RPMI8226 (cell line): Measurements from ENCODE around the gene MARCHF10.
A peak's percentile ranks its signal among the peaks of the same experiment; 100 is the strongest.

Source experiments
- DNase-seq: peaks from one replicate; pipeline ENCODE4 v3.0.0-alpha.2; 2015

The MARCHF10 gene

DNA sequence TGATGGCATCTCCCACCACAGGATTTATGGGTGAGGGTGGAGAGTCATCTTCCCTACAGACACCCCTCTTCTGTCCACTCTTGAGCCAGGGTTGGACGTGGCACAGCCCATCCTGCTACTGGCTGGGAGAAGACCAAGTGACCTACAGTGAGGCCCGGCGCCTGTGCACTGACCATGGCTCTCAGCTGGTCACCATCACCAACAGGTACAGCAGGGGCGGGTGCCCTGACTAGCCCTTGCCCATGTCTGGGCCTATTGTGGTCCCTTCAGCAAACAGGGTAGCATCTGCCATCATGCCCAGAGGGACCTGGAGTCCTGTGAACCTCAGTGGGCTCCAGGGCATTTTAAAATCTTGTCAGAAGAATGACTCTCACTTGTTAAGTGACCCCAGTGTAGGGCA is 132.4 kb downstream of the MARCHF10 start:
- no peak for DNase-seq

DNA sequence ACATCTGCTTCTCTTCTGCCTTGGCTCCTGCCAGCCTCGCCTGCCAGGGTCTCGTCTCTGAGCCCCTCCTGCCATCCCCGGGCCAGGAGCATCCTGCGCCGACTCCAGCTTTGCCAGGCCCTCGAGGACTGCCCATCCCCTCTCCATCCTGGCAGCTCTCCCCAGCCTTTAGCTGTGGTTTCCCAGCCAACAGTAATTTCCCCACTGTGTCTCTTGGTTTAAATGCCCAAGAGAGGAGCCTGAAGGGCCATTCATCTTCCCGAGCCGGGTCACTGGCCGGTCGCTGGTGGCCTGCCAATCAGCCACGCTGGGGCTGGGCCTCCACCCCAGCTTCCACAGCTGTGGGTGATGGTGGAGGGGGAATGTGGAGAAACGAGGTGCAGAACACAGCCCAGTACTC is 132.9 kb downstream of the MARCHF10 start:
- no peak for DNase-seq

DNA sequence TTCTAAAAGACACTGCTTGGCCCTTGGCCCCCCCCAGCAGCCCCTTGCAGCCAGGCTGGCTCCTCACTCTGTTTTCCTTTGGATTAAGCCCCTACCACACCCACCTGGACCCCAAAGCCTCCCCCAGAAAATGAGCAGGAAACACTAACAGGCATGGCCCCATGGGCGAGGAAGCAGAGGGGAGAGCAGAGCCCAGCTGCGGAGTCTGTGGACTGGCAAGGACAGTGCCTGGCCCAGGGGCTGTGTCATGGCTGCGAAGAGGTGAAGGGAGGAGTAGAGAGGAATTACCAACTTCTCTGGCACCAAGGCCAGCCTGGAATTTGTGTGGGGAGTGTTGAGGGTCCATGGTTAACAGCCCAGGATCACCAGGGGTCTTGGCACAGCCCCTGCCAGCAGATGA is 133.3 kb downstream of the MARCHF10 start:
- no peak for DNase-seq

DNA sequence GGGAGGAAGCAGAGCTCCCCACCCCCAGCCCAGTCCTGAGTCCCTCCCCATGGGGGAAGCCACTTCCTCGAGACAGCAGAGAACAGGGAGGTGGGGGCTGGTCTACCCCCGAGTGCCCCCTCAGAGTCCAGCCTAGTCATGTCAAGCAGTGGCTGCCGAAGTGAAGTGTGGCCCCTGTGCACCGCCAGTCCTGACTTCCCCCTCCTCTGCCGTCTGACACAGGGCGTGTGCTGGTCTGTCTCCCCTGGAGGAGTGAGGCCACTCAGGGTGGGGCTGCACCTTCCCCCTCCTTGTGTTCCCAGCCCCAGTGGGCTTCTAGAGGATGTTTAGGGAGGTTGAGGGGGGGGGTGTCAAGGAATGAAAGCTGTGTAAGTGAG is 133.8 kb downstream of the MARCHF10 start:
- no peak for DNase-seq

DNA sequence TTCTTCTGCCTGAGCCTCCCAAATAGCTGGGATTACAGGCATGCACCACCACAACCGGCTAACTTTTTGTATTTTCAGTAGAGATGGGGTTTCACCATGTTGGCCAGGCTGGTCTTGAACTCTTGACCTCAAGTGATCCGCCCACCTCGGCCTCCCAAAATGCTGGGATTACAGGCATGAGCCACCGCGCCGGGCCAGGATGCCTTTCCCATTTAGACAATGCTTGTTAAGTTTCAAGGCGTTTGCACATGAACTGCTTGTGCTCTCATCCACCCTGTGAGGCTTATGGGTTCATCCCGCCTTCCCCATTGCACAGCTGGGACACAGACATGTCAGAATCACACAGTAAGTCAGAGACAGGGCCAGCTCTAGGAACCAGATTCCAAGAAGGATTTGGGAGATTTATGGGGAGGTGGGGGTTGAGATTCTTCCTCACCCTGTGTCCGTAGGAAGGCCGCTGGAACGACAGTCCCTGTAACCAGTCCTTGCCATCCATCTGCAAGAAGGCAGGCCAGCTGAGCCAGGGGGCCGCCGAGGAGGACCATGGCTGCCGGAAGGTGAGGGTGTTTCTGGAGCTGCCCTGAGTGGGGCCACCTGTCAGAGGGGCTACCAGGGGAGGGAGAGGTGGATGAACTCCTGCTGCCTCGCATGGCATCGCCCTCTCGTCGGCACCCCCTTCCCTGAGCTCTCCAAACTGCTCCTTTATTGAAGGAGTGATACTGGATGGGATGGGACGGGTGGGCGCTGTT is 134.3 kb downstream of the MARCHF10 start:
- no peak for DNase-seq

DNA sequence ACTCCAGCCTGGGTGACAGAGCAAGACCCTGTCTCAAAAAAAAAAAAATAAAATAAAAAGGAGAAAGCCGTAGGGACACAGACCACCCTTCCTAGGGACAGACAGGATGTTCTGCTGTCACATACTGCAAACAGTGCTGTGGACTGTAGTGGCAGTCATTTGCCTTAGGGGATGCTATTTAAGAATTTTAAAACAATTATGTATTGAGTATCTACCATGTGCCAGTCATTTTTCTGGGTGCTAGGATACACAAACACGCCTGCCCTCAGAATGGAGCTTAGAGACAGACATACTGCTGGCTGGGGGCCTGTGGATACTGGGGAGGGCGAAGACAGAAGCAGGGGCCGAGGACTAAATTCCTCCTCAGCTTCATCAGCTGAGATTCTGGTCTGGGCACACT is 135.2 kb downstream of the MARCHF10 start:
- no peak for DNase-seq

DNA sequence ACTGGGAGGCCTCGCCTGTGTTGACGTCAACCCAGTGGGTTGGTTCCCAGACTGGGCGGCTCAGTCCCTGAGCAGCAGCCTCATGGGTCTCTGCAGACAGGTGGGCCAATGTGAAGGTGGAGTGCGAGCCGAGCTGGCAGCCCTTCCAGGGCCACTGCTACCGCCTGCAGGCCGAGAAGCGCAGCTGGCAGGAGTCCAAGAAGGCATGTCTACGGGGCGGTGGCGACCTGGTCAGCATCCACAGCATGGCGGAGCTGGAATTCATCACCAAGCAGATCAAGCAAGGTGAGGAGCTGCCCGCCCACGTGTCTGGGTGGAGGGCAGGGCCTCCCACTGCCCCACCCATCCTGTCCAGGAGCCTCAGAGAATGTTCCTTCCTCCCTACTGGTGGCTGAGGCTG is 136.6 kb downstream of the MARCHF10 start:
- peak; percentile 91 for DNase-seq

DNA sequence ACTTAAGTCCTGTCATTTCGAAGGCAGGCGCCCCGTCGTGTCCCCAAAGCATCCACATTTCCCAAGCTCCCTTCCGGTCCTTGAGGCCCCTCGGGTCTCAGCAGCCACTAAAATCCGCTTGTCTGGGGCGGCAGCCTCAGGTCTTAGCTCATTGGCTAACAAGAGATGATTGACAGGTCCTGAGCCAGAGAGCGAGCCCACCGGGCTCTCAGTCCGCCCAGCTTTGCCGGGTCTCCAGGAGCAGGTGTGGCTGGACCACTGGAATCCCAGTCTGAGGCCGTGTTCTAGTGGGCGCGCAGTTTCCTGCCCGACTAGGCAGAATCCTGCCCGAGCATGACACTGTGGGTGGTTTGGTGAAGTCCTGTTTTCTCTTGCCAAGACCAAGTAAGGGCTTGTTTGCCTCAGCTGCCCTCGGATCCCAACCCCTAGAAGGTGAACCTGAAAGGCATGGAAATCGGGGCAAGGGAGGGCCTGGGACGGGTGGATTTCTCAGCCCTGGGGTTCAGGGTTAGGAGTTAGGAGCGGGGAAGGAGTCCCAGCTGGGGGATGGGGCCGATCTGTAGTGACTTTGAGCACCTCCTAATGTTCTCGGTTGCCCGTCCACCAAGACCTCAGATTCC is 137.8 kb downstream of the MARCHF10 start:
- no peak for DNase-seq

DNA sequence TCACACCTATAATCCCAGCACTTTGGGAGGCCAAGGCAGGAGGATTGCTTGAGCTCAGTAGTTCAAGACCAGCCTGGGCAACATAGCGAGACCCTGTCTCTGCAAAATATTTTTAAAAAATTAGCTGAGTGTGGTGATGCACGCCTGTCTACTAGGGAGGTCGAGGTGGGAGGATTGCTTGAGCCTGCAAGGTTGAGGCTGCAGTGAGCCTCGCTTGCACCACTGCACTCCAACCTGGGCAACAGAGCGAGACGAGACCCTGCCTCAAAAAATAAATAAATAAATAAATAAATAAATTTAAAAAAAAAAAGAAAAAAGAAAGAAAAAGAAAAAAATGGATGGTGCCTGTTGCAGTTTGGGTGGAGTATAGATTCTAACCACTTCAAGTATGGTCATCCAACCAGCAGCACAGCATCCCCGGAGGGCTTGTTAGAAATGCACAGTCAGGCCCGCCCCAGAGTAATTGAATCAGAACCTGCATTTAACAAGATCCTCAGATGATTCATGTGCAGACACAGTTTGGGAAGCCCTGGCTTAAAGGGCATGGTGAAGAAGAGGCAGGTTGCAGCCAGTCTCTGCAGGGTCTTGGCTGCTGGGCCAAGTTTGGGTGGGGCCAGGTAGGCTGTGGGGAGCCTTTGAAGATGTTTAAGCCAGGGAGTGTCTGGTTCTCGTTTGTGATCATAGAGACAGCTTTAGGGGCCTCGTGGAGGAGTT is 139.9 kb downstream of the MARCHF10 start:
- no peak for DNase-seq

DNA sequence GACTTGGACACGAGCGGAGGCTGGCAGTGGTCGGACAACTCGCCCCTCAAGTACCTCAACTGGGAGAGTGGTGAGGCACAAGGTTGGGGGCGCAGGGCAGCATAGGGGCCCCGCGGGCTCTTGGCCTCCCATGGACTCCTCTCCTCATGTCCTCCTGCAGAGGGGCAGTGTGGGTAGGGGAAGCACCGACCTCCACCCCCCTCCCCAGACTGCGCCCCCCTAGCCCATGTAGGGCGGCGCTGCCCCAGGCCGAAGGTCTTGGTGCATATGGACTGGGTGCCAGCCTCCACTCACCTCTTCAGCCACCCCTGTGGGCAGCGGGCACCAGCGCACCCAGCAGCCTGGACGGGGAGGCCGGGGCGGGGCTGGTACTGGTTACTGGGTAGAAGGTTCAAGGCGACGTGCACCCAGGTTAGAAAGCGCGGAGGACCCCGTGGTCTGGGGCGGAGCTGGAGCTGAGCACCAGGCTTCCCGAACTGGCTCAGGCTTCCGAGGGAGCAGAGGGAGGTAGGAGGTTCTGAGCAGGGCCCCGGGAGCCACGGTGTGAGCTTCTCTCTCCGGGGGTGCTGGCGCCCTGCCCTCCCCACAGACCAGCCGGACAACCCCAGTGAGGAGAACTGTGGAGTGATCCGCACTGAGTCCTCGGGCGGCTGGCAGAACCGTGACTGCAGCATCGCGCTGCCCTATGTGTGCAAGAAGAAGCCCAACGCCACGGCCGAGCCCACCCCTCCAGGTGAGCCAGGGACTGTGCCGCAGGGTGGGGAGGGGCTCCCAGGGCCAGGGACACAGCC is 141.1 kb downstream of the MARCHF10 start:
- DNase-seq, result no peak

DNA sequence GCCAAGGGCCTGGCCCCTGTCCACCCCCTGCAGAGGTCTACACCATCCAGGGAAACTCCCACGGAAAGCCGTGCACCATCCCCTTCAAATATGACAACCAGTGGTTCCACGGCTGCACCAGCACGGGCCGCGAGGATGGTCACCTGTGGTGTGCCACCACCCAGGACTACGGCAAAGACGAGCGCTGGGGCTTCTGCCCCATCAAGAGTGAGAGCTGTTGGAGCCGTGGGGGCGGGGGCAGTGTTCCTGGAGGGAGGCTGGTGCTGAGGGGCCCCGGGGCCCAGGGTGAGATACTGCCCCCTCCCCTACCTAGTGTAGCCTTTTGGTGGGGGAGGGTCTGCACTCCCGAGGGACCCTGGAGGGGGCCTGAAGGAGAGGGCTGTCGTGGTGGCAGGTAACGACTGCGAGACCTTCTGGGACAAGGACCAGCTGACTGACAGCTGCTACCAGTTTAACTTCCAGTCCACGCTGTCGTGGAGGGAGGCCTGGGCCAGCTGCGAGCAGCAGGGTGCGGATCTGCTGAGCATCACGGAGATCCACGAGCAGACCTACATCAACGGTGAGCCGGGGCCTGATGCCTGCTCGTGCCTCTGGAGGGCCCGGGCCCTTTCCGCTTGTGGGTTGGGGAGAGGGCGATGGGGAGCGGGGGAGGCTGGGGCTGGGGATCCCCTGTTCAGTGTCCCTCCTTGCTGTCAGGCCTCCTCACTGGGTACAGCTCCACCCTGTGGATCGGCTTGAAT is 141.9 kb downstream of the MARCHF10 start:
- DNase-seq, result no peak

DNA sequence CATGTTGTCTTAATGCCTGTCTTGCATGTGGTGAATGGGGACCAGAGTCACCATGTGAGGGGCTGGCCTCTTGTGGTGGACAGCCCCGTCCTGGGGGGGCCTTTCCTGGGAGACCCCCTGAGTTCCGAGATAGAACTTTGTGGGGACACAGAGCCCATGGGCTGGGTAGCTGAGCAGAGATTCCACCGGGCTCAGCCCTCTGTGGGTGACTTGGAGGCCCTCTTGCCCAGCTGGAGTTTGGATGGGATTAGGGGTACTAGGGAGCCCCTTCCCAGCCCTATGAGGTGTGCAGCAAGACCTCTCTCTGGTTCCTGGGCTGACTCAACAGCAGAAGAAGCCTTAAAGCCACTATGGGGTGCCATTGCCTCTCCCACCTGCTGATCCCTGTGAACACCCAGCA is 142.5 kb downstream of the MARCHF10 start:
- DNase-seq, result no peak

DNA sequence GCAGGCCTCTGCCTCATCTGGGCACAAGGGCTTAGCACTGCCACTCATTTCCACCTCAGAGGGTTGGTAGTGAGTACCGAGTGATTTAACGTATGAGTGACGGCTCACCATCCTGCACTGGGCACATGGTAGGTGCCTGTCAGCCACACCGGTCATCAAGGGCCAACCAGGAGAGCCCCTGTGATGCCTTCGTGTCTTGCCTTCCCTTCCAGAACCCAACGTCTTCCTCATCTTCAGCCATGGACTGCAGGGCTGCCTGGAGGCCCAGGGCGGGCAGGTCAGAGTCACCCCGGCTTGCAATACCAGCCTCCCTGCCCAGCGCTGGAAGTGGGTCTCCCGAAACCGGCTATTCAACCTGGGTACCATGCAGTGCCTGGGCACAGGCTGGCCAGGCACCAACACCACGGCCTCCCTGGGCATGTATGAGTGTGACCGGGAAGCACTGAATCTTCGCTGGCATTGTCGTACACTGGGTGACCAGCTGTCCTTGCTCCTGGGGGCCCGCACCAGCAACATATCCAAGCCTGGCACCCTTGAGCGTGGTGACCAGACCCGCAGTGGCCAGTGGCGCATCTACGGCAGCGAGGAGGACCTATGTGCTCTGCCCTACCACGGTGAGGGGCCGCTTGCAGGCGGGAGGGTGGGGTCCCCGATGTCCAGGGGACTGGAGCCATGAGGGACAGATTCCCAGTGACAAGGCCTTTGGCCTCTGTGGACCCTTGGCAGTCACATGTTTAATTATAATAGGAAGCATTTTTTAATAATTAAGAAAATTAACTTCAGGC is 143.6 kb downstream of the MARCHF10 start:
- DNase-seq, result no peak

DNA sequence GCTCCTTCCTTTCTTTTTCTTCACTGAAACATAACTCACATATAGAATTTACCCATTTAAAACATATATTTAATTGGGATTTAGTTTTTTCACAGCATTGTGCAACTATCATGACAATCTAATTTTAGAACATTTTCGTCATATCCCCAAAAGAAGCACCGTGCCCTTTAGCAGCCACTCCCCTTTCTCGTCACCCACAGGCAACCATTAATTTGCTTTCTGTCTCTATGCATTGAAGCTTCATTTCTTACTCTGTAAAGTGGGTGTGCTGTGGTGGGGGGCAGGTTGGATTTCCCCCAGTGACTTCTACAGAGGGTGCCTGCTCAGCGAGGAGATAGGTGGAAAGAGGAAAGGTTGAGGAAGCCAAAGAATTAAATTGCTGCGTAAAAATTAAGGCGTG is 144.8 kb downstream of the MARCHF10 start:
- DNase-seq, result no peak

DNA sequence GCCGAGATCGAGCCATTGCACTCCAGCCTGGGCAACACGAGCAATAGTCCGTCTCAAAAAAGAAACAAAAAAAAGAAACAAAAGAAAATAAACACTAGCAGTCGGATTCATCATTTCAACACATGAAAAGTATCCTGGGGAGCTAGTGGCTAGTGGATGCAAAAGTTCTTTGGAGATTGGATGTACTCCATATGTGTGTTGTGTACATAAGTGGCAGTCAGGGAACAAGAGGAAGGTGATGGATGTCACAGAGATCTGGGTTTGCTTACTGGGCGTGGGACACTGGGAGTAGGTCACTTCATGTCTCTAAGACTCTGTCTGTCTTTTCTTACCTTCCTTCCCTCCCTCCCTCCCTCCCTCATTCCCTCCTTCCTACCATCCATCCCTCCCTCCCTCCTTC is 145.3 kb downstream of the MARCHF10 start:
- DNase-seq, result no peak

DNA sequence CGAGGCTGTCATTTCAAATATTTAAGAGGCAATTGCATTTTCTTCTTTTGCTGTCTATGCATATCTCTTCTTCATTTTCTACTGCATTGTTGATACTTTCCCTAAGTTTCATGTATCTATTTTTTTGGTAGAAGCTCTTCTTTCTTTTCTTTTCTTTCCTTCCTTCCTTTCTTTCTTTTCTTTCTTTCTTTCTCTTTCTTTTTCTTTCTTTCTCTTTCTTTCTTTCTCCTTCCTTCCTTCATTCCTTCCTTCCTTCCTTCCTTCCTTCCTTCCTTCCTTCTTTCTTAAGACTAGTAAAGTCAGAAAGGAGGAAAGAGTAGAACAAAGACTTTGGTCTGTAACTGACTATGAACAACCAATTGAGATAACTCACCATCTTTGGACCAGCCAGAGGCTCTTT is 146.8 kb downstream of the MARCHF10 start:
- no peak for DNase-seq

DNA sequence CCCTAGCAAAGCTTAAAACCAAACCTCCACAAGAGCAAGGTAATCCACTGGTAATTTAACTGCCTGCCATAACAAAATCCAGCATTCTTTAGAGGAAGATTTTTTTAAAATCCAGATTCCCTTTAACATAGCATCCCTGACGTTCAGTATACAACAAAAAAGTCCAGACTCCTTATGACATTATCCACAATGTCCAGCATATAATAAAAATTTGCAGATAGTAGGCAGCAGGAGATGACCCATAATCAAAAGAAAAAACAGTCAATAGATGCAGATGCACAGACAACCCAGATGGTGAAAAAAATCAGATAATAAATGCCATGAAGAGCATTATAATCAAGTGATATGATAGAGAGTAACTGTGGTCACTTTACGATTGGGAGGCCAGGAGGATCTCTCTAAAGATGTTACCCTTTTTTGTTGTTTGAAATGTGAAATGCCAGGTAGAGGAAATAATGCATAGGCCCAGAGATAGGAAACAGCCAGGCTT is 147.4 kb downstream of the MARCHF10 start:
- DNase-seq, result no peak

DNA sequence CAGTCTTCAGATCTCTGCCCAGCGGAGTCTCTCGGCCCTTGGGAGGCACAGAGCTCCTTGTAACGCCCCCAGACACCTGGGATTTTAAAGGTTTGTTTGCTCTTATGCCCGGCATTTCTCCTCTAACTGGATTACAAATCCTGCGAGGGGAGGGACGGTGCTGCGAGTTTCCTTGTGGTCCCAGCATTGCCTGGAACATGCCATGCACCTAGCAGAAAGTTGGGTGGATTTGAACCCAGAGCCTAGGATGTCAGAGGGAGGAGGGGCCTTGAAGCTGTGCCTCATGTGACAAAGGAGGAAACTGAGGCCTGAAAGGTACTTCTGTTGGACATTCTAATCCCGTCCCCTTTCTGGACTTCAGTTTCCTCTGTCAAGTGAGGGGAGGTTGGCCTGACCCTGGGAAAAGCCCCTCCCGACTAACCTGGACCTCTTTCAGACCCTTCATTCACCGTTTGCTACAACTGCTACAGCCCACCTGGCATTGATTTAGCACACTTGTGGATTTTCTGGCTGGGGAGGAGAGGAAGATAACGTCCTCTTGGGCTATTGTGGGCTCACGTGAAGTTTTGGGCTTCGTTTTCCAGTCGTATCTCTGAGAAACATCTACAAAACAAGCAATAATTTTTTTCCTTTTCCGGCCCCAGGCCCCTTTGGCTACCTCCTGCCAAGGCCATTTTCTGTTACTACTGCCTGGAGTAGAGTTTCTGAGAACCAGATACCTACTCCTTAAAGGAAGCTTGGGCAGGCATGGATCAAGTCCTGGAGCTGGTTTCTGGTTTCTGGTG is 149.8 kb downstream of the MARCHF10 start:
- DNase-seq, result no peak

DNA sequence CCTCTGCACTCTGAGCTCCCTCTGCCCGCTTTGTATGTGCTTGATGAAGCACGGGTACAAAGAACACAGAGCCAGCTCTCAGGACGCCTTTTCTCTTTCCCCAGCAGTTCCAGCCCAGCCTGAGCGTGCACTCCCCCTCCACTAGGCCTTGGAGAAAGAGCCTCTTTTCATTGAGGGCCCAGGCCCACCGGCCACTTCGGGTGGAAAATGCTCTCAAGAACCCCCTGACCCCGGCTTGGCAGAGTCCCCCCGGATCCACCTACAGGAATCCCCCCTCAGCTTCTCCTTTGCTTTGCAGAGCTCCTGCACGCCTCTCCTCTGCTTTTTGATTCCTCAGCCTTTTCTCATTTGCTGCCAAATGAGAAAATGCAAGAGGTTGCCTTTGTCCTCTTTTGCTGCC is 150.4 kb downstream of the MARCHF10 start:
- no peak for DNase-seq

DNA sequence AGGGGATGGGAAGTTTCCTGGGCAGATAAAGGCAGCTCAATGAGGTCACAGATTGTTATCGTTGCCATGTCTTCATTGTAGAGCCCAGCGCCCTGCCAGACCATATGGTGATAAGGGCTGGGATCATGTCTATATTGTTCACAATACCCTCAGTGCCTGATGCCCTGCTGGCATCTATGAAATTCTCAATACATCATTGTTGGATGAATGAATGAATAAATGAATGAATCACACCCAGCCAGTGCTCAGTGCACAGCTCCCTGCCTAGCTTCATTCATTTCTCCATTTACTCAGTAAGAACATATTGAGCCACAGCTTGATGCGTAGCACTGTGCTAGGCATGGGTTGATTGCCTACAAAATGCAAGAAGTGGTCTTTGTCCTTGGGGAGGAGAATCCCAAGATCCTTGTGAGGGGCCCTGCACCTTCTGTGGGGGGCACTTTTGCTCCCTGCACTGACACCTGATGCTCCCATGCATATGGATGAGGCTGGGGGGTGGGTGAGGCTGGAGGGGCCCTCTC is 150.9 kb downstream of the MARCHF10 start:
- no peak for DNase-seq

DNA sequence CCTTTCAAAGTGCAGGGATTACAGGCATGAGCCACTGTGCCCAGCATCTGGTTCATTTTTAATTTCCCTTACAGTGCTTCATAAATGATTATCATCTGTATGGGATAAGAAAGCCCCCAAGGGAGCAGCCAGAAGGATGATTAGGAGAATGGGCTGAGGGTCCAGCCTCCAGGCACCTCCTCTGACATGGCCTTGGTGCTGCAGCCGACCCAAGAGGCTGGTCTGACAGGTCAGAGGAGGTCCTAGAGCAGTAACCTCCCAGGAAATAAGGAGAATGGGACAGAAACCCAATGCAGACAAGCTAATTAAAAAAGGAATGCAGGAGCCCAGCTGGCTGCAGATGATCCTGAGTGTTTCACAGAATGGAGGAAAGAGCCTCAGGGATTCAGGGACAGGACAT is 151.7 kb downstream of the MARCHF10 start:
- DNase-seq, result no peak
